ENCODE results near the gene GZF1. TPM values are rescaled to one million over a fixed set of nuclear protein-coding genes. Genes with fewer than 3 reads are reported as not detected.

The GZF1 gene
- polyA plus RNA-seq, 3 donors: 5.5 to 215 (median 7.0) TPM

GRCh38 chr20:23407781-23408464, 45.9 kb downstream of the GZF1 start:
- H3K27me3 ChIP-seq (ENCODE audit: control insufficient read depth in 2 of 2, insufficient read depth in 2 of 2, low read length in 2 of 2): no peaks in the 10 kb centered on the region
- Mint-ChIP-seq H3K9me3 (no peaks in the 10 kb centered on the region), H3K36me3 (peaks cover 11 to 17% of the 10 kb centered on the region in 2 donors), H3K4me3 (no peak overlapping the region), H3K27me3 (ENCODE audit: low read depth in 3 of 3) (peaks cover 0 to 1% (median 0%) of the 10 kb centered on the region in 3 donors), H3K27ac (peak overlapping the region in 2 of 7 donors; percentile 21 to 46), H3K4me1 (peaks cover 15% of the 10 kb centered on the region)
- intact Hi-C loops (cut with micrococcal nuclease): loop anchor here in 1 of 2 donors (10.0 kb wide), 1 partner anchor 63 kb away; no protein-coding TSS in a partner anchor
- peak in 1 of 3 donors; percentile 18 for DNase-seq
- H3K4me3 ChIP-seq (replicated peaks in 1 of 3; ENCODE audit: low read depth in 2 of 3, low read length in 3 of 3): no peak overlapping the region
- peaks cover 3 to 5% of the 10 kb centered on the region in 2 donors for H3K36me3 ChIP-seq (replicated peaks in 1 of 2; ENCODE audit: control insufficient read depth in 1 of 2, insufficient read depth in 2 of 2, low read length in 2 of 2)
- no peaks in the 10 kb centered on the region for H3K4me1 ChIP-seq (ENCODE audit: control insufficient read depth in 1 of 2, insufficient read depth in 2 of 2, low read length in 2 of 2)
- H3K27ac ChIP-seq (ENCODE audit: low read depth in 1 of 2, low read length in 2 of 2): no peak overlapping the region
- no peak overlapping the region for H2AFZ ChIP-seq (ENCODE audit: insufficient read depth, low read depth, low read length, poor library complexity, severe bottlenecking)
- H3K4me2 ChIP-seq (replicated peaks; ENCODE audit: extremely low read depth, low read length, poor library complexity, severe bottlenecking): no peak overlapping the region
- H3K9ac ChIP-seq (ENCODE audit: insufficient read depth, low read length, poor library complexity, severe bottlenecking): no peak overlapping the region
- TF ChIP-seq, protein P1, sequence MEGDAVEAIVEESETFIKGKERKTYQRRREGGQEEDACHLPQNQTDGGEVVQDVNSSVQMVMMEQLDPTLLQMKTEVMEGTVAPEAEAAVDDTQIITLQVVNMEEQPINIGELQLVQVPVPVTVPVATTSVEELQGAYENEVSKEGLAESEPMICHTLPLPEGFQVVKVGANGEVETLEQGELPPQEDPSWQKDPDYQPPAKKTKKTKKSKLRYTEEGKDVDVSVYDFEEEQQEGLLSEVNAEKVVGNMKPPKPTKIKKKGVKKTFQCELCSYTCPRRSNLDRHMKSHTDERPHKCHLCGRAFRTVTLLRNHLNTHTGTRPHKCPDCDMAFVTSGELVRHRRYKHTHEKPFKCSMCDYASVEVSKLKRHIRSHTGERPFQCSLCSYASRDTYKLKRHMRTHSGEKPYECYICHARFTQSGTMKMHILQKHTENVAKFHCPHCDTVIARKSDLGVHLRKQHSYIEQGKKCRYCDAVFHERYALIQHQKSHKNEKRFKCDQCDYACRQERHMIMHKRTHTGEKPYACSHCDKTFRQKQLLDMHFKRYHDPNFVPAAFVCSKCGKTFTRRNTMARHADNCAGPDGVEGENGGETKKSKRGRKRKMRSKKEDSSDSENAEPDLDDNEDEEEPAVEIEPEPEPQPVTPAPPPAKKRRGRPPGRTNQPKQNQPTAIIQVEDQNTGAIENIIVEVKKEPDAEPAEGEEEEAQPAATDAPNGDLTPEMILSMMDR (IDR thresholded peaks at IDR 0.05): no peak
- H3K9me3 ChIP-seq (replicated peaks in 1 of 2; ENCODE audit: control insufficient read depth in 1 of 2, insufficient read depth in 1 of 2, low read length in 2 of 2): no peaks in the 10 kb centered on the region
- H4K20me1 ChIP-seq (ENCODE audit: insufficient read depth, low read length): peaks cover 81% of the 10 kb centered on the region
- no CpG with 5 or more reads among the region's 2 CpGs for WGBS (ENCODE audit: insufficient coverage)
- H3K79me2 ChIP-seq (ENCODE audit: insufficient read depth, low read length): peaks cover 88% of the 10 kb centered on the region

DNA sequence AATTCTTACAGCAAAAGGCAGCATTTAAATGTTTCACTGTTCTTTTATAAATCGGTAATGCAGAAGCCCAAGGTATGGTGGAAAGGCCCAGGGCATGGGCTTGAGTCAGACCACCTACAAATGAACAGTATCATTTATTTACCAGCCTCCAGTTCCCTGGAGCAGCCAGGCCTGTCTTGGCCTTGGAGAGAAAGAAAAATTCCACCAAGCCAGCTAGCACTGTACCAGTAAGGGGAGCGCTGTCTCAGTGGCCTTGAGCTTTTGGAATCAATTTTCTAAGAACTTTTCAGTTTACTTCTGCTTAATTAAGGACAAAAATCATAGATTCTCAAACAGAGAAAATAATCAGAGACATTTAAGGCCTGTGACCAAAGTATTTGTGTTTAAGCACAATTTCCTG, 47.0 kb downstream of the GZF1 start:
- Histone ChIP-seq H3K9me3 (replicated peaks in 1 of 2; ENCODE audit: control insufficient read depth in 1 of 2, insufficient read depth in 1 of 2, low read length in 2 of 2) (no peaks in the 10 kb centered on the region), H3K27me3 (ENCODE audit: control insufficient read depth in 2 of 2, insufficient read depth in 2 of 2, low read length in 2 of 2) (no peaks in the 10 kb centered on the region), H3K4me1 (ENCODE audit: control insufficient read depth in 1 of 2, insufficient read depth in 2 of 2, low read length in 2 of 2) (no peaks in the 10 kb centered on the region), H2AFZ (ENCODE audit: insufficient read depth, low read depth, low read length, poor library complexity, severe bottlenecking) (no peak overlapping the region), H3K27ac (ENCODE audit: low read depth in 1 of 2, low read length in 2 of 2) (no peak overlapping the region), H3K9ac (ENCODE audit: insufficient read depth, low read length, poor library complexity, severe bottlenecking) (no peak overlapping the region), H3K79me2 (ENCODE audit: insufficient read depth, low read length) (peaks cover 94% of the 10 kb centered on the region), H4K20me1 (ENCODE audit: insufficient read depth, low read length) (peaks cover 78% of the 10 kb centered on the region), H3K4me2 (replicated peaks; ENCODE audit: extremely low read depth, low read length, poor library complexity, severe bottlenecking) (no peak overlapping the region), H3K4me3 (replicated peaks in 1 of 3; ENCODE audit: low read depth in 2 of 3, low read length in 3 of 3) (no peak overlapping the region), H3K36me3 (replicated peaks in 1 of 2; ENCODE audit: control insufficient read depth in 1 of 2, insufficient read depth in 2 of 2, low read length in 2 of 2) (peaks cover 3 to 5% of the 10 kb centered on the region in 2 donors)
- peaks cover 12% of the 10 kb centered on the region for H3K4me1 Mint-ChIP-seq
- peaks cover 0 to 1% (median 0%) of the 10 kb centered on the region in 3 donors for H3K27me3 Mint-ChIP-seq (ENCODE audit: low read depth in 3 of 3)
- no peak for DNase-seq
- no peaks in the 10 kb centered on the region for H3K9me3 Mint-ChIP-seq
- H3K36me3 Mint-ChIP-seq: peaks cover 11 to 14% of the 10 kb centered on the region in 2 donors
- TF ChIP-seq, protein P1 (IDR thresholded peaks at IDR 0.05): no peak
- no peak overlapping the region for H3K27ac Mint-ChIP-seq
- WGBS (ENCODE audit: insufficient coverage): 100% methylated on average over 1 of the region's 2 CpGs
- H3K4me3 Mint-ChIP-seq: no peak overlapping the region
- intact Hi-C loops (cut with micrococcal nuclease): loop anchor here in 1 of 2 donors (10.0 kb wide), 1 partner anchor 64 kb away; no protein-coding TSS in a partner anchor
